GM18499 (cell line): ENCODE measurements around the gene ATP4A.

Experiments
- ATAC-seq: cut with Tn5 transposase; IDR thresholded peaks from one replicate; pipeline ENCODE4 v1.9.1; 2021; ENCODE audit warnings: moderate number of reproducible peaks; ENCODE audit not compliant: insufficient read depth, unreplicated experiment

ATP4A gene

DNA sequence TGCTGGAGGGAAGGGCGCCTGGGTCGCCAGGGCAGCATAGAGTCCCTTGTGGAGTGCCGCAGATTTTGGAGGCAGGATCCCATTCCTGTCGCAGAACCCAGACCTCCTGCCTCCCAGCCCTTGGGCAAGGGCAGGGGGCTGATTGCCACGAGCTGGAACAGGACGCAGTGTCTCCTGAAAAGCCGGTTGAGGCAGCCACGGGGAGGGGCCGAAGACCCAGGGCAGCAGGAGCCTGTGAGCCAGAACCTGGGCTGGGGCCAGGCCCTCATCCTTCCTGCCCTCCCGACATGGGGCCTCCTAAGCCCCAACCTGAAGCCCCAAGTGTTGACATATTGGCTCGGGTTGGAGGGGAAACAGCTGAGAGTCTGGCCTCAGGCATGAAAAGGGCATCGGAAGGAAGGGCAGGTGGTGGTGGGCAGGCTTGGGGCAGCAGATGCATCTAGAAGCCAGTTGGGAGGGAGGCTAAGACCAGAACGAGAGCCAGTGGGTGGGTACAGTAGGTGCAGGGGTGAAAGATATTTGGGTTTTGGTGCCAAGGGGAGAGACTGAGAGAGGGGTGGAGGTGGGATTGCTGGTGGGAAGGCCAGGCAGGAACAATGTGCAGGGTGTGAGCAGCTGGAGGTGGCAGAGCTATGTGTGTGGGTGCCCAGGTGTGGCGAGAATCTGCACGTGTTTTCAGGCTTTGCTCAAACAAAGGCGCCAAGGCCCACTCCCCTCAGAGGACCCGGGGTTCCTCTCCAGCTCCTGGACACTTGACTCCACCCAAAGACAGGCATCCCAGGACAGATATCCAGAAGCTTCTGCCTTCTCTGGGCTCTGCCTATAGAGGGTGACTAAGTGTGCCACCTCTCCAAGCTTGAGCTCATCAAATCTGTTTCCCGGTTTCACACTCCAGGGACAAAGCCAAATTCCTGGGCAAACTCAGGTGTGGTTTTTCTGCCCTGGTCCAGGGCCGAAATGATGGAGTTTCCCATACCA, 33.9 kb downstream of the ATP4A start:
- ATAC-seq = no peak

DNA sequence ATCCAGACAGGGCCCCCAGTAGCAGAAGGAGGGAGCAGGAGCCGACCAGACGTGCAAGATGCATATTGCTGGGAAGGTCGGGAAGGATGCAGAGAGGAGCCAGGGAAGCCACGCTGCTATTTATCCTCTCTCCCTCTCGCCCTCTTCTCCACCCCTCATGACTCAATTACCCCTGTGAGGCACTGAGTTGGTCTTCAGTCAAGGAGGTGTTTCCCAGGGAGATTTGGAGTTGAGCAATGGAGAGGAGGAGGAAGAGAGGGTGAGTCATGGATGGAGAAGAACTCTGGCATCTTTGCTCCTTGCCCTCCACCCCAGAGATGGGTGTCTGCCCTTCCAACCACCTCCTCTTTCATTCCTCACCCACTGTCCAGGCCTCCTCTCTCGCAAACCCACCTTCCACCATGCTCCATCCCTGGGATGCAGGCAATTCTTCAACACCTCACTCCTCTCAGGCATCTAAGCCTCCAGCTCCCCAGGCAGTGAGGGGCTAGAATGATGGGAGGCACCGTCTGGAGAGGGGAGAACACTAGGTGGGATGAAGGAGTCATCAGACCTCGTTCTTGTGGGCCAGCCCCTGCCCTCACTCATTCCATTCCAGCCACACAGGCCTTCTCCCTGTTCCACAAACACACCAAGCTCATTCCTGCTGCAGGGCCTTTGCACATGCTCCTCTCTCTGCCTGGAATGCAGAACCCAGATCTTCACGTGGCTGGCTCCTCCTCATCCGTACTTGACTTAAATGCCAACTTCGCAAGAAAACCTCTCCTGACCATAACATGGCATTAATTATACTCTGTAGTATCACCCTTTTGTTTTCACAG, 35.0 kb downstream of the ATP4A start, which contains the start of gene SBSN:
Gene SBSN, minus strand, starts transcription at position 94 of the 821 bp plus-strand sequence. Its CDS starts 30 bp downstream, at position 64.
- no peak for ATAC-seq

DNA sequence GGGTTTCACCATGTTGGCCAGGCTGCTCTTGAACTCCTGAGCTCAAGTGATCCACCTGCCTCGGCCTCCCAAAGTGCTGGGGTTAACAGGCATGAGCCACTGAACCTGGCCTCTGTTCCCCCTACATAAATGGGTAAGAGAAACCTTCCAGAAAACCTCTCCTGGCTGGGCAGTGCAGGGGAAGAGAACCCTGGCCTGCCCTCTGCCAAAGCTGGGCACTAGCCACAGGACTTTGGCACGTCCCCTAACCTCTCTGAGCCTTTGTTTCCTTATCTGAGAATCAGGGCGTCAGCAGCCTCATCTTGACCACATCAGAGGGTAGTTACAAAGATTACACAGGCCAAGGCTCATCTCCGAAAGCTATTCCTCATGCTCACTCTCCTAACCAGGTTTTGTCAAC, 37.6 kb downstream of the ATP4A start:
- no peak for ATAC-seq

DNA sequence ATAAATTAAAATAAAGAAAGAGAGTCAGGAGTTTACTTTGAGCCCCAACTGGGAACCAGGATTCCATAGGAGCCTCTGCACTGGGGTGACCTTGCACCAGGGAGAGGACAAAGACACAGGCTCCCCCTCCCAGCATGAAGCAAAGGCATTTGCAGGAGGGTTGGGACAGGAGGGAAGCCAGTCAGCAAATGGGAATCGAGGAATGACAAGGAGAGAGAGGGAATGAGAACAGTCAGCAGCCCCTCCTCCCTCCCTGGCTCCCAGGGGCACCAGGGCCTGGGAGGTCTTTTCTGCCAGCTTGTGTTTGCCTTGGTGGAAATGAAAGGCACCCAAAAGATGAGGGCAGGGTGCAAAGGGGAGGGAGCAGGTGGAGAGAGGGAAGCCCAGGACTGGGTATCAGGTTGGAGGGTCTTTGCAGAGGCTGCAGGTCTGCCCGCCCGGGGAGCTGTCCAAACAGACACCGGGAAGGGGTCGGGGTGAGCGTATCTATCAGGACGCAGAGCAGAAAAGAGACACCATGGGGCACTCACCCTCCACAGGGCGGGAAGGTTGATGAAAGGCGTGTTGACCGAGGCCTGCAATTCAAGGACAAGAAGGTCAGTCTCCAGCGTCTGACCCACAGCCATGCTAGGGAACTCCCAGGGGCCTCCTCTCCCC, 39.1 kb downstream of the ATP4A start:
- no peak for ATAC-seq

DNA sequence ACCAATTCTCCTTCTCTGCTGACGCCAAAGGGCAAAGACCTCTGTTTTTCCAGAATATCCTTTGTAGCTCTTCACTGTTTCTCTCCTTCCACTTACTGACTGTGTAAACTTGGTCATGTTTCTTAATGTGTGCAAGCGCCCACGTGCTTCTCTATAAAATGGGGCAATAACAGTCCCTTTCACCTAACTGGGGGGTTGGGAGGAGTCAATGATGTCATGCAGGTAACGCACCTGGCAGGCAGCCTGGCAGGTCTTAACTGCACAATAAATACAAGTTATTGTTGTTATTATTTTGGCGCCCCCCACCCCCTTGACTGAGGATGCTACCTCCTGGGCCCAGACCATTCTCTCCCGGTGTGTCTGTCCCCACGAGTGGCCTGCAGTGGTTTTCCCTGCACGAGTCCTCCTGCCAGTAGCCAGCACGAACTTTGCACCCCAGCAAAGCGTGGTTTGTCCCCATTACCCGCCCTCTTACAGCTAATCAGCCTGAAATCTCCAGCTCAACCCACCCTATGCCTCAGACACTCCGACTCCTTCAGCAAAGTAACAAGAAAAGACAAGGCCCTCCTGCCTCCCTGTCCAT, 40.6 kb downstream of the ATP4A start:
- ATAC-seq = no peak

DNA sequence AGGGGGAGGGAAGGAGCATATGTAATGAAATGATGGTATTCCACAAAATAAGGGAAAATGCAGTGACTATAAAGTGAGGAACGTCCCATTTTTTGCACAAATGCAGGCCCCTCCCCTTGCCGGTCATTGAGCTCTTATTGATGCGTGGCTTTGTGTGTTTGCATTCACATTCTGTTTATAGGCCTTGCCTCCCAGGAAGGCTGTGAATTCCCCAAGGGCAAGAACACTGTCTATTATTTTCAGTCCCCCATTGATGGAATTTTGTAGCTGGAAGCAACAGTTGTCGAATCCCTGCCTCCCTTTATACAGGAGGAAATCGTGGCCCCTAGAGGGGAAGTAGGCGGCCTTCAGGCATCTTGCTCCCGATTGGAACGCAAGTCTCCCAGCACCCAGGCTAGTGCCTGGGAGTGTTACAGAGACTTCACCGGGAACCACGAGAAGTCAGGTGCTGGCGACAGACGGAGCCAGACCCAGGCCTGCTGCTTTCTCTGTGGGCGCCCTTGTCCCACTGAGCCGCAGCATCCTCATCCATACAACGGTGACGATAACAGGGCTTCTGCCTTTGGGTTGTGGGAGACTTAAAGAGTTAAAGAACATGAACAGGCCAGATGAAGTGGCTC, 42.2 kb downstream of the ATP4A start:
- no peak for ATAC-seq

DNA sequence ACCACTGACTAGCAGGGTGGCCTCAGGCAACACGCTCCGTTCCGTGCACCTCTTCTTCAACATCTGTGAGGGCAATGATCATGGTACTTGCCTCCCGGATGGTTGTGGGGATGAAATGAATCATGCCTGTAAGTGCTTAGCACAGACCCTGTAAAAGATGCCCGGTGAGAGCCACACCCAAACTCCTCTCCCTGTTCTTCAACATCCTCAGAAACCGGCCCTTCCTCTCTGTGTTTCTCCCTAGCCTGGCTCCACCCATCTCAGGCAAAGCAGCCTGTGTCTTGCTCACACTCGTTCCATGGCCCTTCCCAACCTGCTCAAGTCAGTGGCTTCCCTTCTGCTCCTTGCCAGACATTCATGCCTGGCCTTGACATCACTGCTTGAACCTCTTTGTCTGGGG, 44.2 kb downstream of the ATP4A start:
- no peak for ATAC-seq

DNA sequence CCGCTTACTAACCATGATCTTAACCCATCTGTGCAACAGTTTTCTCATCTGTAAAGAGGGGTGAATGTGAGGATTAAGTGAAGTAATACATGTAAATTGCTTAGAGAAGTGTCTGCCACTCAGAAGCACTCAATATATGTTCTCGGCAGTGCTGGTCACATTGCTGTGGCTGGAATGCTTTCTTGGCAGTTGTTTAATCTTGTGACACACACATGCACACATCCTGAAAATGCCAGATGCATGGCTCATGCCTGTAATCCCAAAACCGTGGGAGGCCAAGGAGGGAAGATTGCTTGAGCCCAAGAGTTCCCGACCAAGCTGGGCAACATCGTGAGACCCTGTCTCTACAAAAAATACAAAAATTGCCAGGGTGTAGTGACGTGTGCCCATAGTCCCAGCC, 45.1 kb downstream of the ATP4A start:
- no peak for ATAC-seq

DNA sequence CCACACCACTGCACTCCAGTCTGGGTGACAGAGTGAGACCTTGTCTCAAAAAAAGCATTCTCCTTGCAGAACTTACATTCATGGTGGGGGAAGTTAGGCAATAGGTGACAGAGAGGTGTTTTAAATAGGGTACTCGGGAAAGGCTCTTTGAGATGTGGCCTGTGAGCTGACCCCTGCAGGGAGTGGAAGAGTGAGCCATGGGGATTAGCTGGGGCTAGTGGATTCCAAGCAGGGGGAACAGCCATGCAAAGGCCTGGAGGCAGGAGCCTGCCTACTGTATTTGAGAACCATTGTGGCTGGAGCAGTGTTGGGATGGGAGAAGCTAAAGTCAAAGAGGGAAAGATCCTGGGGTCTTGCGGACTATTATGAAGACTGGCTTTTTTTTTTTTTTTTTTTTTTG, 46.1 kb downstream of the ATP4A start:
- no peak for ATAC-seq

DNA sequence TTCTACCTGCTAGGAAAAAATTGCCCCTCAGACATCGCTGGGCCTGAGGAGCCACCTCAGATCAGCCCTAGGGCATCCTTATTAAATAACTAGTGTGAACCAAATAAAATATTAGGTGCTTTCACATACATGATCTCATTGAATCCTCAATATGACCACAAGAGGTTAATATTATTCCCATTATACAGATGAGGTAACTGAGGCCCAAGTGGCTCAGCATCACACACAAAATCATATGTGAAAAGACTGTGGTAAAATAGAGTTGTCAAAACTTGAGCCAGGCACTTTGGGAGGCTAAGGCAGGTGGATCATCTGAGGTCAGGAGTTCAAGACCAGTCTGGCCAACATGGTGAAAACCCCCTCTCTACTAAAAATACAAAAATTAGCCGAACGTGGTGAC, 47.1 kb downstream of the ATP4A start:
- ATAC-seq = no peak

DNA sequence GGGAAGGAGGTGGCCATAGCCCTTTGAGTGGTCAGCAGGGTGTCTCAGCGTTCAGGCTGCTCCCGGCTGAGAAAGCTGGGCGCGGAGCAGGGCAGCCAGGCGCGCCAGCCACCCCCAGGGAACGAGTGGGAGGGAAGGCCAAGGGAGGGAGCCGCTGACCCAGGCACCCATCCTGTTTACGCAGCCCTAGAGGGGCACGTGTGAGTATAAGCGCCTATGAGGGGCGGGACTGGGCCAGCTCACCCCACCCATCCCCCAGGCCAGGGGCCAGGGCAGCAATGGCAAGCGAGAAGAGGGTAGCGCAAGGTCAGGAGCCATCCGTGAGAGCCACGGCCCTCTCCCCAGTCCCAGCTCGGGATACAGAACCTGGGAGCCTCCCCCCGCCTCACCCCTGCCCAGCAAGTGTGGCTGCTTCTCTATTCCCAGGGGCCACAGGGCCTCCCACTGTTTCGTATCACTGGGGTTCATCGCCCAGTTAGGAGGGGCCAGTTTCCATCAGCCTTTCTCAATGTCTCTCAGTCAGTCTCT, 49.1 kb downstream of the ATP4A start:
- no peak for ATAC-seq

DNA sequence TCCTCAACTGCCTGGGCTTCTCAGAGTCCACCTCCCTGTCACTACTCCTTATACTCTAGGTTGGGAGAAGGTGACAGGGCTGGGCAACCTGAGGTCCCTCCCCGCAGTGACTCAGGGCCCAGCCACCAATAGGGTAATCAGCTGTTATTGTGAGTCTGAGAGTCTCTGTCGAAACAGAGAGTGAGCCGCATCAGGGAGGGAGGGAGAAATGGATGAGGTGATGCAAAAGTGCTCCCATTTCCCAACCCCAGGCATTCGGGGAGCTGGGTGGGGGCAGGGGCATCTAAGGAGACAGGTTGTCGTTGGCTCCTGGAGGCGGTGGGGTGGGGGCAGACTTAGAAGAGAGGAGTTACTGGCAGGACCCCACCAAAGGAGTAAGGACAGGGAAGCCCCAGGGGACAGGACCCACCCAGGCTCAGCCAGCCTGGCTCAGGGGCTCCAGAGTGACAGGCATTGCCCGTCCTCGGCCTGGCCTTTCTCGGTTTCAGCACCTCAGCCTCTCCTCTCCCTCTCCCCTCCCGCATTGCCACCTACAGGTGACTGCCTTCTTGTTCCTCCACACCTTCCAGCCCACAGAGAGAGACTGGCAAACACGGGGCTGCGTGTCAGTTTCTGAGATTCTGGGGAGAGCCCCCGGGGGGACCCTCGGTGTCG, 49.7 kb downstream of the ATP4A start, which contains the start of gene DMKN:
Gene DMKN, minus strand, starts transcription at position 22 of the 654 bp plus-strand sequence. CDS start 174 bp downstream, outside the sequence.
- no peak for ATAC-seq

DNA sequence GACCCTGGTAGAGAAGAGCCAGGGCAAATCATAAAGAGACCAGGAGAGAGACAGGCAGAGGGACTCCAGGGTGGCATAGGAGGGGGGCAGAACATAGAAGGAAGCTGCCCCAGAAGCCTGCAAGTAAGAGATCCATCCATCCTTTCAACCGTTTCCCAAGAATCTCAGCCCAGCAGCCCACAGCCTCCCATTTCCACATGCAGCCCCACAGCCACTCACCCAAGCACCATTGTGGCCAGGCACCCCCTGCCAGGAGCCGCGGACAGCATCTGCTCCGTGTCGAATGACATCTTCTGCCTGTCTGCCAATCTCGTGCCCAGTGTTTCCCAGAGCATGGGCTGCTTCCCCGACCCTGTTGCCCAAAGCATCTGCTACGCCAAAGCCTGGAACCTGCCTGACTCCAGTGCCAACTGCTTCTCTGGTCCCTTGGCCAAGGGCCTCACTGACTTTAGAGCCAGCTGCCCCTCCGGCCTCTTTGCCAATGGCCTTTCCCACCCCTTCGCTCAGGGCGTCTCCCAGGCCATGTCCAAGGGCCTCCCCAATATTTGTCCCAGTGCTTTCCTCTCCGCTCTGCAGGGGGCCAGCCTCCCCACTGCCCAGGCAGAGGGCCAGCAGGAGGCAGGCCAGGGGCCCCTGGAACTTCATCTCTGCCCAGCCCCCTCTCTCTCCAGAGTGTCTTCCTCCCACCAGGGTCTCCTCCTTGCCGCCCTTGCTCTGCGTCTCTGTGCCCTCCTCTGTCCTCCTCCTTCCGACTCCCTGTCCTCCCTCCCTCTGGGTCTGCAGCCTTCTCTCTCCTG, 50.4 kb downstream of the ATP4A start:
- ATAC-seq = no peak

DNA sequence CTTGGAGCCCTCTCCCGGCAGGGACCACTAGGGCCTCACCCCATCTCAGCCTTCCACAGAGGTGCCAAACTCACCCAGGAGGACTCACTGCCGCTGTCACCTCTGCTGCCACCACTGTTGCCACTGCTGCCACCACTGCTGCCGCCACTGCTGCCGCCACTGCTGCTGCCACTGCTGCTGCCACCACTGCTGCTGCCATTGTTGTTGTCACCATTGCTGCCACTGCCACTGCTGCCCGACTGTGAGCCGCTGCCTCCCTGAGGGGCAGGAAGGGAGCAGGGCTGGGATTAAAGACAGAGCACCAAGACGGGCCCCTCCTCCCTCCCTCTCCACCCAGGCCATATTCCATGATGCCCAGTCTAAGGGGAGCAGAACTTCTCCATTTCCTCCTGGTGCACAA, 52.1 kb downstream of the ATP4A start:
- no peak for ATAC-seq

DNA sequence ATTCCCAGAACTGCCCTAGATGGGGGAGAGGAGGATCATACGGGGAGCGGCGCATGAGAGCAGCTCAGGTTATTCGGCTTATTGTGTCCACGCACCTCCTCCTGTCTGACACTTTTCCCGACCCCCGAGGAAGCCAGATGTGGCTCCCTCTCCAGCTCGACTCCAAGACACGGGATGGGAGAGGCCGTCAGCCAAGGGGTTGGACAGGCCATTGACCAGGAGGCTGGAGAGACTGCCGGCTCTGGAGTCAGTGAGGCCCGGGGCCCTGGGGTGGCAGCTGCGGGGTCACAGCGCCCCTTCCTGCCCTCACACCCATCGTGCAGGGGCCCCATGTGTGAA, 52.9 kb downstream of the ATP4A start:
- ATAC-seq = no peak

DNA sequence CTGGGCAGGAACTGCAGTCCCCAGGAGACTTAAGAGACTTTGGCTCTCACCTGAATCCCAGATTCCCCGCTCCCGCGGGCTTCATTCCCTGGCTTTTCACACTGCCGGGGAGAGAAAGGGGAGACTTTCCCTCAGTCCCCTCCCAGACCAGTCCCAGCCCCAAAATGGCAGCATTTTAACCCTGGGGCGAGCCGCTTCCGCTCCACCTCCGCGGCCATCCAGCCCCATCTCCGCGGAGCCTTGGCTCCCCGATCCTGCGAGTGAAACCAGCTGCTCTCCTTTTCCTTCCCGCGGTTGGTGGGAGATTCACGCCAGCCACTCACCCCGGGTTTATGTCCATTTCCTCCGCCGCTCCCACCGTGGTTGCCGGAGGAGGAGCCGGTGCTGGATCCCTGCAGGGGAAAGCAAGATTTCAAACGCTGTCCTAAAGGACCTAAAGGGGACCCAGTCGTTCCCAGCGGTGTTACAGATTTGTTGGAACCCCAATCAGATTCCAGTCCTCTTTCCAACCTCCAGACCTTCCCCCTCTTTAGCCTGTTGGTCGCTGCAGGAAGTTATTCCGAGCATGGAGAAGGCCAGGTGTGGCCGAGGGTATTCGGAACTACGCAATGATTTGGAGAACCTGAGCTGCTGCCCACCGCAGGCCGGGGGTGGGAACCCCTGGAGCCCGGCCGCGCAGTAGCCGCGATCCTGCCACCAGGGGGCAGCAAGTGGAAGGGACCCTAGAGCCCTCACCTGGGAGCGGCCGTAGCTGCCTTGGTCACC, 53.4 kb downstream of the ATP4A start:
- no peak for ATAC-seq

DNA sequence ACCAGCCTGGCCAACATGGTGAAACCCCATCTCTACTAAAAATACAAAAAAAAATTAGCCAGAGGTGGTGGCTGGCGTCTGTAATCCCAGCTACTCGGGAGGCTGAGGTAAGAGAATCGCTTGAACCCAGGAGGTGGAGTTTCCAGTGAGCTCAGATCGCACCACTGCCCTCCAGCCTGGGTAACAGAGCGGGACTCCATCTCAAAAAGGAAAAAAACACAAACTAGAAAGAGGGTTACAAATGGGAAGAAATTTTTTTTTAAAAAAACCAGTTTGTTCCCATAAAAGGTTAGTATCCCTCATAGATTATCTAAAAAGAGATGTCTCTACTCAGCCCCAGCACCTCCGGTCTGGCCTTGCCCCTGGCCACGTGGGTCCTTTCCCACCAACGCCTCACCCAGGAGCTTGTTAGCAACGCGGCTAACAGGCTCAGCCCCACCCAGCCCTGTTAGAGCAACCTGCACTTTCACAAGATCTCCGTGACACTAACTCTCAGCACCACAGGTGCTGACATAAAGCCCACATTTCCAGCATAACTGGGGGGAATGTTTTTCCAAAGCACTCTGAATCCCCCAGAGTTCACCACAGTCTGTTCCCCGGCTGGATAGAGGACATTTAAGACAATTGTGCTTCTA, 54.3 kb downstream of the ATP4A start:
- ATAC-seq = no peak
